DOHH2 (cell line): ENCODE data around the gene GMDS.

Experiments used
- H3F3A ChIP-seq: fragments of 200-600 bp; sonication (generic), shearing (Covaris generic); 2 replicates; pipeline ENCODE4 v1.6.0; 2016; ENCODE audit warnings: antibody characterized with exemption, mild to moderate bottlenecking; ENCODE audit not compliant: control insufficient read depth, insufficient read depth
- H3K27ac ChIP-seq: fragments of 200-600 bp; sonication (generic); 2 replicates; pipeline ENCODE4 v1.5.1; 2014; ENCODE audit warnings: low read depth, mild to moderate bottlenecking, low read length, moderate library complexity
- H3K27me3 ChIP-seq: fragments of 200-600 bp; sonication (generic); 2 replicates; pipeline ENCODE4 v1.6.1; 2014; ENCODE audit warnings: mild to moderate bottlenecking, low read length, mixed read lengths; ENCODE audit not compliant: control insufficient read depth
- H3K36me3 ChIP-seq: fragments of 200-600 bp; sonication (generic); 2 replicates; pipeline ENCODE4 v1.6.1; 2014; ENCODE audit warnings: mild to moderate bottlenecking, low read length, moderate library complexity, mixed read lengths; ENCODE audit not compliant: control insufficient read depth
- H3K4me1 ChIP-seq: fragments of 200-600 bp; sonication (generic); 2 replicates; pipeline ENCODE4 v1.6.1; 2014; ENCODE audit warnings: mild to moderate bottlenecking, low read length, mixed read lengths; ENCODE audit not compliant: control insufficient read depth
- H3K4me2 ChIP-seq: fragments of 200-600 bp; sonication (generic); 2 replicates; pipeline ENCODE4 v1.6.0; 2014; ENCODE audit warnings: mild to moderate bottlenecking, low read length, moderate library complexity
- H3K4me3 ChIP-seq: fragments of 200-600 bp; sonication (generic); 2 replicates; pipeline ENCODE4 v1.5.1; 2014; ENCODE audit warnings: mild to moderate bottlenecking, low read length, mixed read lengths
- H3K79me2 ChIP-seq: fragments of 200-600 bp; sonication (generic); 2 replicates; pipeline ENCODE4 v1.6.1; 2014; ENCODE audit warnings: mild to moderate bottlenecking, low read length, mixed read lengths; ENCODE audit not compliant: control insufficient read depth
- H3K9me2 ChIP-seq: fragments of 200-600 bp; sonication (generic); replicated peaks from 2 replicates; pipeline ENCODE4 v1.6.1; 2014; ENCODE audit warnings: mild to moderate bottlenecking, low read length, mixed read lengths; ENCODE audit not compliant: control insufficient read depth
- H3K9me3 ChIP-seq: fragments of 200-600 bp; sonication (generic); 2 replicates; pipeline ENCODE4 v1.6.1; 2014; ENCODE audit warnings: antibody characterized with exemption, low read length, mixed read lengths; ENCODE audit not compliant: control insufficient read depth, insufficient read depth
- H4K20me1 ChIP-seq: fragments of 200-600 bp; sonication (generic); 2 replicates; pipeline ENCODE4 v1.6.0; 2014; ENCODE audit warnings: low read depth, mild to moderate bottlenecking, antibody characterized with exemption, low read length, moderate library complexity; ENCODE audit not compliant: control insufficient read depth, insufficient read depth
- CTCF ChIP-seq: fragments of 200-600 bp; sonication (generic); IDR thresholded peaks from one replicate; pipeline ENCODE4 v1.5.1; 2014; ENCODE audit warnings: antibody characterized with exemption, mild to moderate bottlenecking, low read depth, low read length; ENCODE audit not compliant: poor library complexity, severe bottlenecking
- EZH2phosphoT487 ChIP-seq: fragments of 200-600 bp; sonication (generic); IDR thresholded peaks from 2 replicates; pipeline ENCODE4 v1.6.1; 2017; ENCODE audit warnings: borderline replicate concordance, mild to moderate bottlenecking, antibody characterized with exemption, low read length, moderate library complexity, mixed read lengths

The GMDS gene

GRCh38 chr6:2224847-2225382 is 20.5 kb downstream of the GMDS start:
- no peaks in the 10 kb centered on the region for H3F3A ChIP-seq
- no peak overlapping the region for H3K4me3 ChIP-seq
- no peak overlapping the region for H3K4me2 ChIP-seq
- H3K27ac ChIP-seq: no peak overlapping the region
- TF ChIP-seq CTCF: no peak
- no peak for TF ChIP-seq EZH2phosphoT487
- no peaks in the 10 kb centered on the region for H3K36me3 ChIP-seq
- peaks cover 8% of the 10 kb centered on the region for H3K4me1 ChIP-seq
- H4K20me1 ChIP-seq: no peaks in the 10 kb centered on the region
- no peaks in the 10 kb centered on the region for H3K9me3 ChIP-seq
- H3K27me3 ChIP-seq: no peaks in the 10 kb centered on the region
- H3K79me2 ChIP-seq: peaks cover 36% of the 10 kb centered on the region
- no peaks in the 10 kb centered on the region for H3K9me2 ChIP-seq

GRCh38 chr6:2222275-2222842 is 23.0 kb downstream of the GMDS start:
- Histone ChIP-seq H3K9me3 (no peaks in the 10 kb centered on the region), H3K36me3 (no peaks in the 10 kb centered on the region), H3K4me2 (peak overlapping the region; percentile 35), H3K27ac (no peak overlapping the region), H3K9me2 (no peaks in the 10 kb centered on the region), H3K79me2 (peaks cover 18% of the 10 kb centered on the region), H3K4me1 (peaks cover 16% of the 10 kb centered on the region), H4K20me1 (no peaks in the 10 kb centered on the region), H3F3A (no peaks in the 10 kb centered on the region), H3K4me3 (peak overlapping the region; percentile 32), H3K27me3 (no peaks in the 10 kb centered on the region)
- TF ChIP-seq EZH2phosphoT487: no peak
- TF ChIP-seq CTCF: no peak

GRCh38 chr6:2221726-2222274 is 23.6 kb downstream of the GMDS start:
- peak overlapping the region; percentile 35 for H3K4me2 ChIP-seq
- H3K79me2 ChIP-seq: peaks cover 18% of the 10 kb centered on the region
- H4K20me1 ChIP-seq: no peaks in the 10 kb centered on the region
- no peak overlapping the region for H3K27ac ChIP-seq
- no peak for TF ChIP-seq CTCF
- no peak for TF ChIP-seq EZH2phosphoT487
- H3K4me3 ChIP-seq: peak overlapping the region; percentile 32
- H3F3A ChIP-seq: no peaks in the 10 kb centered on the region
- H3K27me3 ChIP-seq: no peaks in the 10 kb centered on the region
- H3K9me3 ChIP-seq: no peaks in the 10 kb centered on the region
- no peaks in the 10 kb centered on the region for H3K9me2 ChIP-seq
- peaks cover 16% of the 10 kb centered on the region for H3K4me1 ChIP-seq
- H3K36me3 ChIP-seq: no peaks in the 10 kb centered on the region
